SK-N-MC (cell line): ENCODE results near the gene SNX8.

Experiments
- EZH2 ChIP-seq: fragments of 200-600 bp; sonication (generic); IDR thresholded peaks from one replicate; pipeline ENCODE4 v1.6.1; 2017; ENCODE audit warnings: antibody characterized with exemption
- FOXP2 ChIP-seq: optimal IDR thresholded peaks from 2 replicates; pipeline ENCODE3; 2011; ENCODE audit warnings: mild to moderate bottlenecking, moderate library complexity; ENCODE audit not compliant: insufficient read depth; ENCODE audit errors: extremely low read length, control extremely low read depth
- POLR2AphosphoS5 ChIP-seq: IDR thresholded peaks from 2 replicates; pipeline ENCODE4 v1.6.1; 2012; ENCODE audit warnings: mild to moderate bottlenecking, low read depth, low read length, borderline replicate concordance

DNA sequence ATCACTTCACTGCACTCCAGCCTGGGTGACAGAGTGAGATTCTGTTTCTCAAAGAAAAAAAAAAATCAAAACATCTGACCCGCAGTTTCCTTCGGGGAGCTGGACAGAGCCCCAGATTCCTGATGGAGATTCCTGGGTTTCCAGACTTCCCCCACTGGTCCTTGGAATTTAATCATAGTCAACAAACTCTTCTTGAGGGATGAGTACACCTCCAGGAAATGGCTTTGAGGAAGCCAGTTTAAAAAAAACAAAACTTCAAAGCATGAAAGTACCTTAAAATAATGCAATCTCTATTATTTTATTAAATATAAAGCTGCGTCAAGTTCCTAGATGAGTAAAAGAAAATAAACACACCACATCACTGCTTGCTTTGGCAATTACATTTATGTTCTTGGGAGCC is 80.3 kb downstream of the SNX8 start:
- TF ChIP-seq EZH2 (no peak), POLR2AphosphoS5 (no peak), FOXP2 (no peak)
